GM12878 (cell line): Measurements from ENCODE around the gene XRN2. TPM values are rescaled to one million over a fixed set of nuclear protein-coding genes. Genes with fewer than 3 reads are reported as not detected.

ENCODE experiments used
- ATAC-seq: fragments of 200-7000 bp; cut with Tn5 transposase; 3 replicates; pipeline ENCODE4 v1.9.1; 2020; ENCODE audit warnings: mild to moderate bottlenecking, moderate library complexity
- BruUV-seq: library from RNA; stranded (reverse); fragments of 400-500 nt; replicated peaks from 2 replicates; lab custom pipeline; 2021; lab: Mats Ljungman, UMichigan
- CTCF ChIA-PET: fragments of 300-600 bp; sonication (Branson Sonifier 250); formaldehyde crosslinking; extraction: SDS; loops from one replicate; lab custom pipeline; 2021; ENCODE audit warnings: inconsistent platforms; lab: Yijun Ruan, JAX
- POLR2A ChIA-PET: fragments of 350-600 bp; formaldehyde crosslinking; extraction: SDS; loops from one replicate; lab custom pipeline; 2021; ENCODE audit warnings: inconsistent platforms; lab: Charles Lee
- RAD21 ChIA-PET: fragments of 300-600 bp; sonication (Branson Sonifier 250); formaldehyde crosslinking; loops from one replicate; lab custom pipeline; 2023; ENCODE audit warnings: antibody characterized with exemption; ENCODE audit not compliant: unreplicated experiment; lab: Charles Lee
- SMC1A ChIA-PET: fragments of 300-600 bp; sonication (Branson Sonifier 250); formaldehyde crosslinking; loops from one replicate; lab custom pipeline; 2023; ENCODE audit not compliant: unreplicated experiment, uncharacterized antibody; lab: Charles Lee
- DNase-seq: peaks from one replicate; pipeline ENCODE4 v3.0.0-alpha.2; 2011; ENCODE audit warnings: low read depth, low spot score
- FAIRE-seq: peaks from 3 replicates; lab custom pipeline; 2011; peaks lifted over from hg19 to GRCh38; lab: Jason Lieb, UNC
- H2AFZ ChIP-seq: 2 replicates; pipeline ENCODE4 v1.6.0; 2011; ENCODE audit warnings: low read depth, low read length, control low read depth; ENCODE audit not compliant: control insufficient read depth
- H3K27ac ChIP-seq: 2 replicates; pipeline ENCODE4 v1.5.1; 2011; ENCODE audit warnings: control low read depth; ENCODE audit not compliant: control insufficient read depth, insufficient read depth
- H3K27me3 ChIP-seq, 2 experiments: replicated peaks in 1 of 2; 2 replicates each; pipeline versions ENCODE4 v1.6.0 to v1.6.1; 2011; ENCODE audit warnings: low read length in 1 of 2; ENCODE audit not compliant: control insufficient read depth in 2 of 2, insufficient read depth in 2 of 2
- H3K36me3 ChIP-seq, 2 experiments: 2 replicates each; pipeline ENCODE4 v1.5.1; 2011; ENCODE audit warnings: low read length in 1 of 2; ENCODE audit not compliant: control insufficient read depth in 2 of 2, insufficient read depth in 2 of 2
- H3K4me1 ChIP-seq: 2 replicates; pipeline ENCODE4 v1.6.1; 2011; ENCODE audit warnings: mild to moderate bottlenecking, low read length, moderate library complexity, mixed read lengths; ENCODE audit not compliant: control insufficient read depth, insufficient read depth
- H3K4me2 ChIP-seq: 2 replicates; pipeline ENCODE4 v1.6.0; 2011; ENCODE audit warnings: control low read depth; ENCODE audit not compliant: control insufficient read depth, insufficient read depth
- H3K4me3 ChIP-seq: fragments of 200-600 bp; sonication (generic); 2 replicates; pipeline ENCODE4 v1.5.1; 2016
- H3K79me2 ChIP-seq: 2 replicates; pipeline ENCODE4 v1.6.0; 2011; ENCODE audit warnings: low read length; ENCODE audit not compliant: control insufficient read depth, insufficient read depth
- H3K9ac ChIP-seq: 2 replicates; pipeline ENCODE4 v1.8.0; 2011; ENCODE audit warnings: low read length, control low read depth, mixed read lengths; ENCODE audit not compliant: control insufficient read depth, insufficient read depth
- H3K9me3 ChIP-seq: replicated peaks from 3 replicates; pipeline ENCODE4 v1.5.1; 2011; ENCODE audit warnings: mild to moderate bottlenecking, low read length; ENCODE audit not compliant: control insufficient read depth, insufficient read depth
- H4K20me1 ChIP-seq: 2 replicates; pipeline ENCODE4 v1.6.0; 2011; ENCODE audit not compliant: control insufficient read depth, insufficient read depth
- ASH2L ChIP-seq: fragments of 300-600, 200-600 bp; sonication (generic); IDR thresholded peaks from 2 replicates; pipeline ENCODE4 v1.6.1; 2017; ENCODE audit warnings: low read depth, mild to moderate bottlenecking, borderline replicate concordance
- ATF7 ChIP-seq: fragments of 450-650 bp; IDR thresholded peaks from 2 replicates; pipeline ENCODE4 v1.6.1; 2016; ENCODE audit warnings: low read depth, mild to moderate bottlenecking
- CHD1 ChIP-seq: IDR thresholded peaks from 2 replicates; pipeline ENCODE4 v1.6.1; 2012; ENCODE audit warnings: low read depth, low read length, improper control_type of control experiment
- CHD2 ChIP-seq: IDR thresholded peaks from 2 replicates; pipeline ENCODE4 v1.6.1; 2011; ENCODE audit warnings: low read depth, low read length, improper control_type of control experiment, borderline replicate concordance
- EP300 ChIP-seq, 2 experiments: fragments of 150-350 bp in 1 of 2; IDR thresholded peaks; 2 replicates each; pipeline ENCODE4 v1.6.1; 2011 to 2012; ENCODE audit warnings: low read depth in 2 of 2, low read length in 2 of 2, borderline replicate concordance in 1 of 2, improper control_type of control experiment in 1 of 2, inconsistent platforms in 1 of 2; ENCODE audit not compliant: control insufficient read depth in 1 of 2
- EZH2 ChIP-seq: IDR thresholded peaks from 2 replicates; pipeline ENCODE4 v1.6.1; 2012; ENCODE audit warnings: low read depth, mild to moderate bottlenecking, control low read depth, inconsistent platforms, low read length, borderline replicate concordance; ENCODE audit not compliant: control insufficient read depth
- FOXM1 ChIP-seq: IDR thresholded peaks from 2 replicates; pipeline ENCODE4 v1.6.1; 2012; ENCODE audit warnings: low read depth, mild to moderate bottlenecking, inconsistent platforms, low read length, moderate library complexity
- RELA ChIP-seq: fragments of 450-650 bp; IDR thresholded peaks from 2 replicates; pipeline ENCODE4 v1.8.0; 2014; ENCODE audit warnings: borderline replicate concordance; ENCODE audit not compliant: partially characterized antibody
- SREBF1 ChIP-seq: IDR thresholded peaks from 2 replicates; pipeline ENCODE4 v1.6.1; 2012; ENCODE audit warnings: mild to moderate bottlenecking, low read length
- TCF12 ChIP-seq: IDR thresholded peaks from 2 replicates; pipeline ENCODE4 v1.6.1; 2011; ENCODE audit warnings: low read depth, mild to moderate bottlenecking, low read length
- ZNF207 ChIP-seq: fragments of 450-650 bp; IDR thresholded peaks from 2 replicates; pipeline ENCODE4 v1.6.1; 2014; ENCODE audit warnings: antibody characterized with exemption, mild to moderate bottlenecking, borderline replicate concordance
- WGBS: methylation state at CpG from one replicate; pipeline ENCODE4 v1.1.6; 2016; ENCODE audit warnings: low lambda C conversion rate; ENCODE audit not compliant: insufficient replicate concordance, insufficient coverage; ENCODE audit errors: missing lambda C conversion rate; 5-methylcytosine and 5-hydroxymethylcytosine counted together
- in situ Hi-C: fragments of 300-500 bp; cut with MboI; formaldehyde crosslinking; loops from 9 replicates; pipeline ENCODE4 v1.14.3; 2018; ENCODE audit warnings: mixed read lengths
- intact Hi-C: fragments of 100-400 bp; cut with micrococcal nuclease; formaldehyde crosslinking; loops from one replicate; pipeline ENCODE4 v1.14.2; 2022; ENCODE audit not compliant: unreplicated experiment
- polyA plus RNA-seq, 11 experiments: library from polyadenylated mRNA; depleted of rRNA in 4 of 11; unstranded in 6 of 11; stranded (reverse) in 5 of 11; fragments of >200 nt; fragmentation: Nextera tagmentation in 4 of 11; fragmentation: Illumina TruSeq in 1 of 11; extraction: Ambion mirVana in 4 of 11; extraction: Trizol in 1 of 11; gene quantifications; 1 replicate in 1 of 11; 2 replicates in 10 of 11; pipeline versions ENCODE4 v1.2.1 to v1.2.3, GENCODE V29; 2011 to 2016; ENCODE audit warnings: inconsistent platforms in 2 of 11, missing spikeins in 2 of 11, low read depth in 1 of 11
- total RNA-seq, 4 experiments: library from RNA; depleted of rRNA in 3 of 4; stranded (reverse); fragments of >200 nt in 3 of 4; fragmentation: Illumina TruSeq in 1 of 4; extraction: Trizol in 1 of 4; gene quantifications; 2 replicates each; pipeline versions ENCODE4 v1.2.1 to v1.2.3, GENCODE V29; 2013 to 2021
- TF ChIP-seq, protein P1 (sequence below): fragments of 450-650 bp; IDR thresholded peaks from 2 replicates; pipeline ENCODE4 v1.6.1; 2017; ENCODE audit warnings: antibody characterized with exemption, mild to moderate bottlenecking, moderate library complexity
- TF ChIP-seq, protein P2 (sequence below): fragments of 150-350 bp; IDR thresholded peaks from 2 replicates; pipeline ENCODE4 v1.6.1; 2014; ENCODE audit warnings: mild to moderate bottlenecking, low read depth, low read length
- TF ChIP-seq, protein P3 (sequence below): fragments of 450-650 bp; IDR thresholded peaks from 2 replicates; pipeline ENCODE4 v1.6.1; 2017; ENCODE audit warnings: mild to moderate bottlenecking

Gene XRN2
- total and polyA plus RNA-seq, 10 of the 15 experiments (the other 5 are each of a cell fraction or from before 2014, with no cell fraction given): 59.7 to 97.8 (median 75.6) TPM

DNA sequence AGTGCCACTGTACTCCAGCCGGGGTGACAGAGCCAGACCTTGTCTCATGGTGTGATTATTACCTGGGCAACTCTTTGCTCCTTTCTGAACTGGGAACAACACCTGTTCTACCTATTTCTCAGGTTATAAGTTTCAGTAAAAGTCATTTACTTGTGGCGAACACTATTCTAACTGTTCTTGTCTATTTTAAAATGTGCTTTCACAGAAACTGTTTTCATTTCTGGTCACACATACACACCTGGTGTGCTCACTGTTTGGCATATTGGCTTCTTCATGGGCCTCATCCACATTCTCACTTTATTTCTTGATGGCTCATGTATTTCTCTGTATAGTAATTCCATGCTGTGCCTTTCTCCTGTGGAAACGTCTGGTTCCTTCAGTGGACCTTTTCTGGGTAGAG lies 30.5 kb upstream of the XRN2 start:
- H2AFZ ChIP-seq: no peak overlapping the region
- H3K9ac ChIP-seq: no peak overlapping the region
- SMC1A ChIA-PET: no interaction called here
- H3K79me2 ChIP-seq: no peaks in the 10 kb centered on the region
- peak overlapping the region; percentile 45; the same call in 1 of the 2 replicates for H3K27ac ChIP-seq
- no peaks in the 10 kb centered on the region for H3K27me3 ChIP-seq
- in situ Hi-C loops (no loop called here), intact Hi-C loops (no loop called here)
- 31% methylated on average over 3 of the region's 3 CpGs for WGBS
- POLR2A ChIA-PET: no interaction called here
- no peaks in the 10 kb centered on the region for H3K36me3 ChIP-seq
- CTCF ChIA-PET: interaction anchor here (0.7 to 1.3 kb wide), 3 partner anchors 36 to 225 kb away, joined by 3 to 4 read pairs (median 3); no protein-coding TSS in a partner anchor
- RAD21 ChIA-PET: no interaction called here
- H3K9me3 ChIP-seq: peaks cover 1% of the 10 kb centered on the region; the same call in 1 of the 3 replicates
- peak overlapping the region; percentile 3; the same call in 1 of the 2 replicates for H3K4me3 ChIP-seq
- no peak for DNase-seq
- H4K20me1 ChIP-seq: no peaks in the 10 kb centered on the region
- no TSS peak for BruUV-seq
- peaks cover 27% of the 10 kb centered on the region for H3K4me1 ChIP-seq
- no peak for FAIRE-seq
- ATAC-seq: no peak
- peak overlapping the region; percentile 76 for H3K4me2 ChIP-seq
- TF ChIP-seq TCF12 (no peak), RELA (no peak), CHD2 (no peak), EP300 (IDR thresholded peaks at IDR 0.05; ENCODE audit: borderline replicate concordance in 1 of 2, control insufficient read depth in 1 of 2, low read depth in 2 of 2, low read length in 2 of 2) (no peak), ZNF207 (no peak), EZH2 (no peak), CHD1 (no peak), SREBF1 (no peak), ATF7 (no peak), ASH2L (no peak), FOXM1 (no peak)
- TF ChIP-seq, protein P1, sequence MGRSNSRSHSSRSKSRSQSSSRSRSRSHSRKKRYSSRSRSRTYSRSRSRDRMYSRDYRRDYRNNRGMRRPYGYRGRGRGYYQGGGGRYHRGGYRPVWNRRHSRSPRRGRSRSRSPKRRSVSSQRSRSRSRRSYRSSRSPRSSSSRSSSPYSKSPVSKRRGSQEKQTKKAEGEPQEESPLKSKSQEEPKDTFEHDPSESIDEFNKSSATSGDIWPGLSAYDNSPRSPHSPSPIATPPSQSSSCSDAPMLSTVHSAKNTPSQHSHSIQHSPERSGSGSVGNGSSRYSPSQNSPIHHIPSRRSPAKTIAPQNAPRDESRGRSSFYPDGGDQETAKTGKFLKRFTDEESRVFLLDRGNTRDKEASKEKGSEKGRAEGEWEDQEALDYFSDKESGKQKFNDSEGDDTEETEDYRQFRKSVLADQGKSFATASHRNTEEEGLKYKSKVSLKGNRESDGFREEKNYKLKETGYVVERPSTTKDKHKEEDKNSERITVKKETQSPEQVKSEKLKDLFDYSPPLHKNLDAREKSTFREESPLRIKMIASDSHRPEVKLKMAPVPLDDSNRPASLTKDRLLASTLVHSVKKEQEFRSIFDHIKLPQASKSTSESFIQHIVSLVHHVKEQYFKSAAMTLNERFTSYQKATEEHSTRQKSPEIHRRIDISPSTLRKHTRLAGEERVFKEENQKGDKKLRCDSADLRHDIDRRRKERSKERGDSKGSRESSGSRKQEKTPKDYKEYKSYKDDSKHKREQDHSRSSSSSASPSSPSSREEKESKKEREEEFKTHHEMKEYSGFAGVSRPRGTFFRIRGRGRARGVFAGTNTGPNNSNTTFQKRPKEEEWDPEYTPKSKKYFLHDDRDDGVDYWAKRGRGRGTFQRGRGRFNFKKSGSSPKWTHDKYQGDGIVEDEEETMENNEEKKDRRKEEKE: no peak
- TF ChIP-seq, protein P2, sequence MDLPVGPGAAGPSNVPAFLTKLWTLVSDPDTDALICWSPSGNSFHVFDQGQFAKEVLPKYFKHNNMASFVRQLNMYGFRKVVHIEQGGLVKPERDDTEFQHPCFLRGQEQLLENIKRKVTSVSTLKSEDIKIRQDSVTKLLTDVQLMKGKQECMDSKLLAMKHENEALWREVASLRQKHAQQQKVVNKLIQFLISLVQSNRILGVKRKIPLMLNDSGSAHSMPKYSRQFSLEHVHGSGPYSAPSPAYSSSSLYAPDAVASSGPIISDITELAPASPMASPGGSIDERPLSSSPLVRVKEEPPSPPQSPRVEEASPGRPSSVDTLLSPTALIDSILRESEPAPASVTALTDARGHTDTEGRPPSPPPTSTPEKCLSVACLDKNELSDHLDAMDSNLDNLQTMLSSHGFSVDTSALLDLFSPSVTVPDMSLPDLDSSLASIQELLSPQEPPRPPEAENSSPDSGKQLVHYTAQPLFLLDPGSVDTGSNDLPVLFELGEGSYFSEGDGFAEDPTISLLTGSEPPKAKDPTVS: no peak
- TF ChIP-seq, protein P3, sequence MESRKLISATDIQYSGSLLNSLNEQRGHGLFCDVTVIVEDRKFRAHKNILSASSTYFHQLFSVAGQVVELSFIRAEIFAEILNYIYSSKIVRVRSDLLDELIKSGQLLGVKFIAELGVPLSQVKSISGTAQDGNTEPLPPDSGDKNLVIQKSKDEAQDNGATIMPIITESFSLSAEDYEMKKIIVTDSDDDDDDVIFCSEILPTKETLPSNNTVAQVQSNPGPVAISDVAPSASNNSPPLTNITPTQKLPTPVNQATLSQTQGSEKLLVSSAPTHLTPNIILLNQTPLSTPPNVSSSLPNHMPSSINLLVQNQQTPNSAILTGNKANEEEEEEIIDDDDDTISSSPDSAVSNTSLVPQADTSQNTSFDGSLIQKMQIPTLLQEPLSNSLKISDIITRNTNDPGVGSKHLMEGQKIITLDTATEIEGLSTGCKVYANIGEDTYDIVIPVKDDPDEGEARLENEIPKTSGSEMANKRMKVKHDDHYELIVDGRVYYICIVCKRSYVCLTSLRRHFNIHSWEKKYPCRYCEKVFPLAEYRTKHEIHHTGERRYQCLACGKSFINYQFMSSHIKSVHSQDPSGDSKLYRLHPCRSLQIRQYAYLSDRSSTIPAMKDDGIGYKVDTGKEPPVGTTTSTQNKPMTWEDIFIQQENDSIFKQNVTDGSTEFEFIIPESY: no peak
